VCaP (cell line): ENCODE results near the gene SLC12A3.

ENCODE experiments used
- H3K27ac ChIP-seq: fragments of 450-650 bp; 2 replicates; pipeline ENCODE4 v1.5.1; 2017
- CTCF ChIP-seq: fragments of 450-650 bp; conservative IDR thresholded peaks from 2 replicates; pipeline ENCODE4 v1.5.1; 2017; ENCODE audit warnings: mild to moderate bottlenecking, moderate library complexity

SLC12A3 gene

GRCh38 chr16:56870276-56870888, 5.4 kb downstream of the SLC12A3 start:
- no peak for TF ChIP-seq CTCF
- H3K27ac ChIP-seq = no peak overlapping the region

GRCh38 chr16:56871172-56871593, 6.2 kb downstream of the SLC12A3 start:
- no peak overlapping the region for H3K27ac ChIP-seq

GRCh38 chr16:56872863-56873391, 7.9 kb downstream of the SLC12A3 start:
- no peak overlapping the region for H3K27ac ChIP-seq
- no peak for TF ChIP-seq CTCF

More at GRCh38 chr16:56871172-56871593, 6.2 kb downstream of the SLC12A3 start:
- no peak for TF ChIP-seq CTCF

- no peak overlapping the region for H3K27ac ChIP-seq
- no peak for TF ChIP-seq CTCF
Observed at GRCh38 chr16:56874800-56875199, 9.8 kb downstream of the SLC12A3 start.

- no peak overlapping the region for H3K27ac ChIP-seq
- TF ChIP-seq CTCF = no peak
Observed at GRCh38 chr16:56876048-56876447, 11.0 kb downstream of the SLC12A3 start.

GRCh38 chr16:56877486-56878182, 12.6 kb downstream of the SLC12A3 start:
- H3K27ac ChIP-seq = no peak overlapping the region
- TF ChIP-seq CTCF = no peak

- no peak overlapping the region for H3K27ac ChIP-seq
- TF ChIP-seq CTCF = no peak
Observed at GRCh38 chr16:56878282-56878854, 13.4 kb downstream of the SLC12A3 start.
